GM12891 (cell line): ENCODE data around the gene SFXN5.

Source experiments
- POLR2A ChIP-seq: IDR thresholded peaks from 2 replicates; pipeline ENCODE4 v1.6.1; 2011; ENCODE audit warnings: low read depth, low read length, control low read depth
- POLR2AphosphoS5 ChIP-seq: IDR thresholded peaks from 2 replicates; pipeline ENCODE4 v1.6.1; 2011; ENCODE audit warnings: low read depth, low read length, control low read depth
- TAF1 ChIP-seq: IDR thresholded peaks from 2 replicates; pipeline ENCODE4 v1.6.1; 2011; ENCODE audit warnings: low read depth, low read length, control low read depth

GRCh38 chr2:72953528-72953927 lies 118.0 kb downstream of the SFXN5 start:
- TF ChIP-seq POLR2AphosphoS5 = no peak
- no peak for TF ChIP-seq POLR2A
- no peak for TF ChIP-seq TAF1
